Measurements from ENCODE around the gene HOXA1.

HOXA1 gene
- total RNA-seq: 0.13 to 0.60 reads per million in 2 experiments

GRCh38 chr7:27095897-27096767 is at the start of gene HOXA1:
Gene HOXA1 (minus strand): TSS chr7:27096000. CDS start chr7:27095912, 88 bp downstream.
- peak; percentile 69 for DNase-seq (ENCODE audit: low read depth)

- no peak for DNase-seq (ENCODE audit: low read depth)
Measured at GRCh38 chr7:27145165-27145913, 49.5 kb upstream of the HOXA1 start.

GRCh38 chr7:27144781-27145164 is 49.0 kb upstream of the HOXA1 start:
- no peak for DNase-seq (ENCODE audit: low read depth)

- no peak for DNase-seq (ENCODE audit: low read depth)
Measured at GRCh38 chr7:27143950-27144780, 48.4 kb upstream of the HOXA1 start.

- no peak for DNase-seq (ENCODE audit: low read depth)
Measured at GRCh38 chr7:27143023-27143949, 47.5 kb upstream of the HOXA1 start, which contains the start of gene HOXA5. Gene HOXA5 (minus strand): TSS chr7:27143681. CDS start chr7:27143607, 74 bp downstream.

- DNase-seq (ENCODE audit: low read depth): no peak
Measured at GRCh38 chr7:27142580-27143022, 46.8 kb upstream of the HOXA1 start.

GRCh38 chr7:27141923-27142579 is 46.3 kb upstream of the HOXA1 start:
- no peak for DNase-seq (ENCODE audit: low read depth)

GRCh38 chr7:27141137-27141922 is 45.5 kb upstream of the HOXA1 start:
- DNase-seq (ENCODE audit: low read depth): no peak

- no peak for DNase-seq (ENCODE audit: low read depth)
Measured at GRCh38 chr7:27140126-27140857, 44.5 kb upstream of the HOXA1 start.

- no peak for DNase-seq (ENCODE audit: low read depth)
Measured at GRCh38 chr7:27139334-27140125, 43.7 kb upstream of the HOXA1 start.

GRCh38 chr7:27138985-27139333 is 43.2 kb upstream of the HOXA1 start:
- DNase-seq (ENCODE audit: low read depth): no peak

- no peak for DNase-seq (ENCODE audit: low read depth)
Measured at GRCh38 chr7:27138472-27138871, 42.7 kb upstream of the HOXA1 start.

GRCh38 chr7:27137640-27138315 is 42.0 kb upstream of the HOXA1 start:
- no peak for DNase-seq (ENCODE audit: low read depth)

GRCh38 chr7:27134392-27134791 is 38.6 kb upstream of the HOXA1 start:
- DNase-seq (ENCODE audit: low read depth): no peak

- no peak for DNase-seq (ENCODE audit: low read depth)
Measured at GRCh38 chr7:27133409-27134231, 37.8 kb upstream of the HOXA1 start.

- no peak for DNase-seq (ENCODE audit: low read depth)
Measured at GRCh38 chr7:27132978-27133377, 37.2 kb upstream of the HOXA1 start.

GRCh38 chr7:27132214-27132613 is 36.4 kb upstream of the HOXA1 start:
- no peak for DNase-seq (ENCODE audit: low read depth)

All from T follicular helper cell (primary cell).